H7 (cell line): ENCODE results near the gene RGS6. TPM values are rescaled to one million over a fixed set of nuclear protein-coding genes. Genes with fewer than 3 reads are reported as not detected.
A peak's percentile ranks its signal among the peaks of the same experiment; 100 is the strongest.

Experiments used
- DNase-seq: peaks from one replicate; pipeline ENCODE4 v3.0.0; 2012
- H3K27me3 ChIP-seq: 2 replicates; pipeline ENCODE4 v1.6.0; 2011; ENCODE audit warnings: mild to moderate bottlenecking, low read length; ENCODE audit not compliant: control insufficient read depth, insufficient read depth
- H3K36me3 ChIP-seq: replicated peaks from 2 replicates; pipeline ENCODE4 v1.5.1; 2011; ENCODE audit warnings: low read length; ENCODE audit not compliant: control insufficient read depth, insufficient read depth
- H3K4me3 ChIP-seq: 2 replicates; pipeline ENCODE4 v1.5.1; 2011; ENCODE audit warnings: low read depth, mild to moderate bottlenecking, control low read depth, low read length, moderate library complexity; ENCODE audit not compliant: insufficient read depth
- total RNA-seq: library from RNA; depleted of rRNA; stranded (reverse); fragments of >200 nt; shearing (Covaris generic); gene quantifications from 2 replicates; pipeline ENCODE4 v1.2.3, GENCODE V29; 2014

RGS6 gene
- total RNA-seq, 1 experiment from 2014 or later, result 0.87 TPM

- no peaks in the 10 kb centered on the region for H3K36me3 ChIP-seq
- no peak for DNase-seq
- H3K4me3 ChIP-seq, result no peak overlapping the region
- H3K27me3 ChIP-seq, result no peaks in the 10 kb centered on the region
These were observed 29.7 kb downstream of the RGS6 start for GRCh38 chr14:71961972-71962371.

DNA sequence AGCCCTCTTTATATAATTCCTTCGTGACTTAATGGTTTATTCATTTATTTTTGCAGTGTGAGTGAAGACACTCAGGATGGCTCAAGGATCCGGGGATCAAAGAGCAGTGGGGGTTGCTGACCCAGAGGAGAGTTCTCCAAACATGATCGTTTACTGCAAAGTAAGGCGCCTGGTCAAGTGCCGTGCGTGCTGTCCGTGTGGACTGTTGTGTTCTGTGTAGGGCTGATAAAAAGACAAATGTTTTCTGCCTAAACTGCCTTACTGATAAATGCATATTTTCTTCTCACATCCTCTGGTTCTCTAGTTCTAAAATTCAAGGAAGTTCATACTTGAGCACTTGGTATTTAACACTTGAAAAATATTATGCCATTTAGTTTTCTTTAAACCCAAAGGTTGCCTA is 32.5 kb downstream of the RGS6 start:
- Histone ChIP-seq H3K4me3 (no peak overlapping the region), H3K36me3 (no peaks in the 10 kb centered on the region), H3K27me3 (no peaks in the 10 kb centered on the region)
- no peak for DNase-seq

GRCh38 chr14:71966528-71966927 is 34.3 kb downstream of the RGS6 start:
- no peaks in the 10 kb centered on the region for H3K27me3 ChIP-seq
- H3K4me3 ChIP-seq, result no peak overlapping the region
- no peaks in the 10 kb centered on the region for H3K36me3 ChIP-seq
- no peak for DNase-seq

- H3K4me3 ChIP-seq, result no peak overlapping the region
- no peaks in the 10 kb centered on the region for H3K27me3 ChIP-seq
- H3K36me3 ChIP-seq, result no peaks in the 10 kb centered on the region
- DNase-seq, result no peak
These were observed 35.5 kb downstream of the RGS6 start for GRCh38 chr14:71967704-71968103.

DNA sequence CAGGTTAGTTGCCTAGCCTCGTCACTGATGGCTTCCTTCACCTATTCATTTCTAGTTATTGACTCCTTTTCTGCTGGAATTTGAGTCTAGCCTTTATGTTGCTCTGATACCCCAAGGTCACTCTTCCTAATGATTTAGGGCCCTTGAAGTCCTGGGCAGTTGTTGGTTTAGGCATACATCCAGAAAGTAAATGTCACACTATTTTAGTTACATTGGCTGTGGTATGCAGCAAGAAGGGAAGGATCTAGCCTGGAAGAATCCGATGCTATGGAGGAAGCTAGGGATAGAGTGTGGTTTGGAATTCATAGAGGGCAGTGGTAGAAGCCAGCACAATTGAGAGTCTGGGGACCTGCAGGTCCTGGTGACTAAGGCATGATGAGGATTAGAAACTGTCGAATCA is 38.0 kb downstream of the RGS6 start:
- H3K4me3 ChIP-seq, result no peak overlapping the region
- no peaks in the 10 kb centered on the region for H3K36me3 ChIP-seq
- no peak for DNase-seq
- no peaks in the 10 kb centered on the region for H3K27me3 ChIP-seq

DNA sequence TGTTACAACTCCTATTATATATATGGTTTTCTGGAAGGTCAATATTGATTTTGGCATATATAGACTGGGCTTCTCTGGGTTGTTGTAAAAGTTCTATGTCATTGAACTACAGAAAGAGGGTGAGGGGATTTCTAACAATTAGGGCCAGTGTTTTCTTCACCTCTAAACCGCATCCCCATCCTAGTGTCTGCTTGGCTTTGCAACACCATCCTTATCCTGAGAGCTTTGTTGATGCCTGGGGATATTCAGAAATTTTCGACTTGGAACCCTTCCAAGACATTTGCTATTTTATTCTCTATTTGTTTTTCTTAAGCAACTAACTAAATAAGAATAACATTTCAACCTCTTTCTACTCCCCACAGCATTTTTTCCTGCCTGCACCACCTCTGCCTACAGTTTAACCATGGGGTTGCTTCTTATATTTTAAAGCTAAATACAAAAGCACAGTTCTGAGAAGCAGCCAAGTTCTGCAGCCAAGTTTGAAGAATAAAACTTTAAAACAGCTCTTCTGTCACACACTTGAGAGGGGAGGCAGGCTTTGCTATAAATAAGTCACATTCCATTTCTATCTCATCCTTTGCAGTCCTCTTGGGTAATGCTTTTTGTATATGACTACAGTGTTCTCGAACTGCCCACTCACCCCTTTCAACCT is 53.4 kb downstream of the RGS6 start:
- H3K36me3 ChIP-seq, result no peaks in the 10 kb centered on the region
- H3K4me3 ChIP-seq, result no peak overlapping the region
- no peak for DNase-seq
- no peaks in the 10 kb centered on the region for H3K27me3 ChIP-seq

DNA sequence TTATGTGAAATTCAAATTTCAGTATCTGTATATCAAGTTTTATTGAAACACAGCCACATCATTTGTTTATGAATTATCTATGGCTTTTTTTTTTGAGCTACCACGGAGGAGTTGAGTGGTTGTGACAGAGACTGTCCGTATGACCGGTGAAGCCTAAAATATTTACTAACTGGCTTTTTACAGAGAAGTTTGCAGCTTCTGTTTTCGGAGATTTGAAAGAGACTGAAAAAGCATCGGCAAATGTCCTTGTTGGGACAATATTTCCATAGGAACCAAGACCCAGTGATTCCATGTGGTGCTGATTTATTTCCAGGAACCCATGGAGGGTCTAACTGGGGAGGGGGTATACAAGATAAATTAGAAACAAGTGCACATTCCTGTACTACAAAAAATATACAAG is 56.2 kb downstream of the RGS6 start:
- H3K27me3 ChIP-seq, result no peaks in the 10 kb centered on the region
- no peak for DNase-seq
- no peaks in the 10 kb centered on the region for H3K36me3 ChIP-seq
- no peak overlapping the region for H3K4me3 ChIP-seq

DNA sequence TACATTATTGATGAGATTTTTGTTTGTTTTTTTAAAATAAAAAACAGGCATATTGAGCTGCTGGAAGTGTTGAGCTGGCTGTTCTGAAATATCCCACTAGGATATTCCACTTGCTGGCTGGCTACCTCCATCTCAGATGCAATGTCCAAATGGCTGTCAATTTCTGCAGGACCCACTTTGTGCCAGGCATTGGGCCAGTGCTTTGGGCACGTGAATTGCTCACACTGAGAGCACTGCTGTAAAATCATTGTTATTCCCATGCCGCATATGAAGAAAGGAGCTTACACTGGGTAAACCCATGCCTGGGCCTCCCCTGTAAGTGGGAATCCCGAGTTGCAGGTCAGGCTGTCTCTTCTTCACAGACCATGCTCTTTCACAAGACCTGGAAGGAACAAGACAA is 56.7 kb downstream of the RGS6 start:
- H3K4me3 ChIP-seq, result no peak overlapping the region
- H3K36me3 ChIP-seq, result no peaks in the 10 kb centered on the region
- peak; percentile 5 for DNase-seq
- H3K27me3 ChIP-seq, result no peaks in the 10 kb centered on the region

- no peaks in the 10 kb centered on the region for H3K27me3 ChIP-seq
- H3K4me3 ChIP-seq, result no peak overlapping the region
- no peaks in the 10 kb centered on the region for H3K36me3 ChIP-seq
- DNase-seq, result no peak
These were observed 62.2 kb downstream of the RGS6 start for GRCh38 chr14:71994416-71994815.

DNA sequence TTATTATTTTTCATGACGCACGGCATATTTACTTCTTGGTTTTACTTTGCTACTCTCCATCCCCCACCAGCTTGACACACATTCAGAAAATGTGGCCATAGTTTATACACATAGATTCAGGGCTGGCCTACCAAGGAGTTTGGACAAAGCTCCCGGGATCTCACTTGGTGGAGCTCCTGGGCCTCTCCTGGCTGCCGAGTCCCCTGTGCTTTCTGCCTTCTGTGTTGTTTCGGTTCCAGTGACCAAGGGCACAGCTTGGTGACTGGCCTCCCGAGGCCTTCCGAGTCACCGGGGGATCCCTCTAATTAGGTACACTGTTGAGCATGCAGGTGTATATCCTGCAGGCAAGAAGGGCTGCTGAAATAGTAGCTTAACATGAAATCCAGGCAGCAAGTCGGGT is 63.5 kb downstream of the RGS6 start:
- no peaks in the 10 kb centered on the region for H3K36me3 ChIP-seq

GRCh38 chr14:71996610-71997009 is 64.4 kb downstream of the RGS6 start:
- DNase-seq, result no peak
- Histone ChIP-seq H3K4me3 (no peak overlapping the region), H3K36me3 (no peaks in the 10 kb centered on the region), H3K27me3 (no peaks in the 10 kb centered on the region)

More for the DNA sequence above, 63.5 kb downstream of the RGS6 start:
- Histone ChIP-seq H3K4me3 (no peak overlapping the region), H3K27me3 (no peaks in the 10 kb centered on the region)
- no peak for DNase-seq

- DNase-seq, result no peak
- Histone ChIP-seq H3K4me3 (no peak overlapping the region), H3K36me3 (no peaks in the 10 kb centered on the region), H3K27me3 (no peaks in the 10 kb centered on the region)
These were observed 68.7 kb downstream of the RGS6 start for GRCh38 chr14:72000907-72001306.

DNA sequence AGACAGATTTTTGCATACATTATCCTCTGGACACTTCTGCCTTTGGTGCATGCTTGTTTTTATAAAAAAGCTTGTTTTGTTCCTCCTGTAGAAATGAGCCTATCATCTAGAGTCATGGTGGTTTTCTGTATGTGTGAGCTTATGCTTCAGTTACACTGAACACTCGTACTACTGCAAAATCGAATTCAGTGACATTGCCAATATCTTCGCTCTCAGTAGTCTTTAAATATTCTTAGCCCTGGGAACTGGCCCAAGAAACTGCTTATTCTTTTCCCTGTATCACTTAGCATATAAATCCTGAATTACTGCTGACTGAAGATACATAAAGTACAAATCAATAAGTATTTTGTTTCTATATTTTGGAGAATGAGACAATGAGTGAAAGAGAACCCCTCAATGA is 70.5 kb downstream of the RGS6 start:
- no peak for DNase-seq
- H3K36me3 ChIP-seq, result no peaks in the 10 kb centered on the region
- H3K4me3 ChIP-seq, result no peak overlapping the region
- no peaks in the 10 kb centered on the region for H3K27me3 ChIP-seq

DNA sequence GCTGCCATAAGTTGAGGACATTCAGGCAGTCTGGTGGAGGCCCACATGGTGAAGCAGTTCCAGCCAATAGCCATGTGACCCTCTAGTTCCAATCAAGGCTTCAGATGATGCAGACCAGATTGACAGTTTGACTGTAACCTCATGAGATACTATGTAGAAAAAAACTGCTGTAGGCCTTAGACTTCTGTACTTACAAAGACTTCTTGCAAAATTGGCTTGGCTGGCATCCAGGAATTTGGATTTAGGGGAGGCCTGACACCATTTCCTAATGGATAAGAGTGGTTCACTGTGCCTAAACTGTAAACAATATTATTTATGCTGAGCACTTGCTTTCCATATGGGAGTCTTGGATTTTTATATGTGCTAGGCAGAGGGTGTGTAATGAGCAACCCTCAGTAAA is 76.4 kb downstream of the RGS6 start:
- Histone ChIP-seq H3K4me3 (no peak overlapping the region), H3K27me3 (no peaks in the 10 kb centered on the region), H3K36me3 (no peaks in the 10 kb centered on the region)
- DNase-seq, result no peak

- H3K36me3 ChIP-seq, result no peaks in the 10 kb centered on the region
- H3K27me3 ChIP-seq, result no peaks in the 10 kb centered on the region
- H3K4me3 ChIP-seq, result no peak overlapping the region
- DNase-seq, result no peak
These were observed 78.2 kb downstream of the RGS6 start for GRCh38 chr14:72010474-72010873.

DNA sequence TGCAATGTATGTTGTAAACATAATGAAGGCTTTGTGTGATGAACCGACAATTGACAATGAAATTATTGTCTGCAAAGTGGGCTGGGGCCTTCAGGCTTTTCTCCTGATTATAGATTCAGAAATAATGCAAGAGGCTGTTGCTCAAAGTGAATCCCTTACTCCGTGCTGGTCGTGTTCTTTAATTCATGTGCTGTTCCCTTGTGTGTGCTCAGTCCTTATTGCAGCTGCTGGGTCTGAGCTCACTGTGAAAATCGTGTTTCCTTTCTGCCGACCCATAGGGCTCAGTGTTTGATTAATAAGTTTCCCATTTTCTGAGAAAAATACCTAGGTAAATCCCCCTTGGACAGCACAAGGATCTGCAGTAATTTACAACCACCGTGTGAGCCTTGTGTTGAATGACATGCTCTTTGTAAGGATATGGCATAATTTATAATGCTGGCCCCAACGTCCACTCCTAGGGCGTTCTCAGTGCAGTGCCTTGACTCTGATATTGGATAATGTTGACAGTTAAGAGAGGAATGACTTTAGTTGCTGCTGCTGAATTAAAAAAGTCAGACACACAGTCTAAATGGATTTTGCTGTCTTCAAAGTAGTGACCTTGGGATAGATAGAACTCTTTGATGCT is 81.6 kb downstream of the RGS6 start:
- no peak for DNase-seq
- H3K27me3 ChIP-seq, result no peaks in the 10 kb centered on the region
- no peaks in the 10 kb centered on the region for H3K36me3 ChIP-seq
- H3K4me3 ChIP-seq, result no peak overlapping the region
